GM12892 (cell line): ENCODE data around the gene TTR.

Experiments used
- POLR2A ChIP-seq: IDR thresholded peaks from 2 replicates; pipeline ENCODE4 v1.6.1; 2011; ENCODE audit warnings: low read depth, low read length, control low read depth
- POLR2AphosphoS5 ChIP-seq: IDR thresholded peaks from 2 replicates; pipeline ENCODE4 v1.6.1; 2011; ENCODE audit warnings: low read depth, low read length, control low read depth
- TAF1 ChIP-seq: IDR thresholded peaks from 2 replicates; pipeline ENCODE4 v1.6.1; 2011; ENCODE audit warnings: low read depth, mild to moderate bottlenecking, control low read depth, low read length, borderline replicate concordance

DNA sequence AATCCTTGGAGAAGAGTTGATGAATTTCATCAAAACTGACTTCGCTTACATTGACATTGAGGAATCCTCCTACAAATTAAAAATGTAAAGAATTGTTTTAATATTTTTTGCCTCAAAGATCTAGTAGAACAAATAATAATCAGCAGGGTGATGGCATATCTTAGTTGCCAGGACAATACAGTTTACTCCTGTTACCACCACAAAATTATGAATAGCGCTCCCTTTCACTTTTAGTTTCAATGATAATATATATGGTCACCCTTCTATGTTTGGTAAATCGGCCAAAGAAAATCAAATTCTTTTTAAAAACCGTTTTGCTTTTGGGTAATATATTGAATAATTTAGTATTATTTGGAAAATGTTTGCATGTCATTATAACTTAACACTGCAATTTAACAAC, 53.7 kb downstream of the TTR start:
- TF ChIP-seq POLR2A (no peak), POLR2AphosphoS5 (no peak), TAF1 (no peak)
